Right atrium auricular region (tissue), 2 donors: ENCODE results near the gene FAM153A. TPM values are rescaled to one million over a fixed set of nuclear protein-coding genes. Genes with fewer than 3 reads are reported as not detected.
"Not testable (repeated sequence)": the region's sequence is repeated elsewhere in the genome, so short reads cannot be mapped to it uniquely, and the experiment has no call there.

ENCODE experiments used
- DNase-seq: peaks from one replicate; pipeline ENCODE4 v3.0.0-alpha.2; 2019; ENCODE audit warnings: low spot score
- H3K27ac ChIP-seq, 2 donors: fragments of 200-600 bp; sonication (generic); 1 replicate in 1 of 2; 2 replicates in 1 of 2; pipeline ENCODE4 v1.5.1; 2016 to 2019
- H3K27me3 ChIP-seq, 2 donors: fragments of 200-600 bp; sonication (generic); one replicate each; pipeline versions ENCODE4 v1.5.1 to v1.6.0; 2017 to 2019
- H3K36me3 ChIP-seq: fragments of 200-600 bp; sonication (generic); one replicate; pipeline ENCODE4 v1.5.1; 2016
- H3K4me1 ChIP-seq, 2 donors: fragments of 200-600 bp; sonication (generic); one replicate each; pipeline versions ENCODE4 v1.5.1 to v1.6.0; 2017 to 2019
- H3K4me3 ChIP-seq, 2 donors: fragments of 200-600 bp; sonication (generic); 1 replicate in 1 of 2; 2 replicates in 1 of 2; pipeline ENCODE4 v1.5.1; 2017 to 2019; ENCODE audit warnings: mild to moderate bottlenecking in 1 of 2, moderate library complexity in 1 of 2
- H3K9me3 ChIP-seq, 2 donors: fragments of 200-600 bp; sonication (generic); one replicate each; pipeline ENCODE4 v1.5.1; 2019
- total RNA-seq, 2 donors: library from RNA; depleted of rRNA; stranded (reverse); fragments of >200 nt; gene quantifications; one replicate each; pipeline ENCODE4 v1.1.0, GENCODE V29; 2016

FAM153A gene
- total RNA-seq, 2 donors from 2014 or later: 1.4 to 1.9 TPM

DNA sequence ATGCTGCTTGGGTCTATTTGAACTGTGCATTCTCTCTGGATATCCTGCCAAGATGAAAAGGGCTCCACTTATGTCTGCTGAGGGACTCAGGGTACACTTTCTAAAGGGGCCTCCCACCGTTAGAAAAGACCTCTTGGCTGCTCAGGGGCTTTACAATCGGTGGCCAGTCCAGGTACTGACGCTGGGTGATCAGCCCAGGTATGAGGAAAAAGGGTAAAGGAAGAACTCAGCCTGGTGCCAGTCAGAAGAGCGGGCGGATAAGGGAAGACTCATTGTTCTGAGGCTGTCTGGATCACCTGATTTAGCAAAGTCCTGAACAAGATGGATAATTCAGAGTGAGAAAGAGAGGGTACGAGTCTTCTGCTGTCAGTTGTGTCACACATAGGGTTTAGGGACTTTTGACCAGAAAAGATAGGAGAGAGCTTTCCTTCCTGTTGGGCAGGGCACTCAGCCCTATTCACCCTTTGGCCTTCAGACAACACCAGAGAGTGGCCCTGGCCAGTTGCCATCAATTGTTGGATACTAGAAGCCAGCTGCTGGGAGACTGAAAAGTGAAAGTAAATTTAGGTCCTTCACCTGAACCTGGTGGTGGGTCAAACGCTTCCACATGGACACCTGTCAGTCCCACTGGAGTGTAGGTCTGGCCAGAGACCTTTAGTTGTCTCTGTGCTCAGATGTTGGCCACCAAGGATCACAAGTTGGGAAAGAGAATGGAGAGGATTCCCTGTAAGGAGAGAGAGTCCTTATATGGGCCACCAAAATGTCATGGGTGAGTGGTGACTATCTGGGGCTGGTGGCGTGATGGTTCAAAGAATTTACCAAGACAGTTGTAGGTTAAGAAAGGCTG is 88.8 kb downstream of the FAM153A start:
- H3K27me3 ChIP-seq, H3K4me3 ChIP-seq, H3K36me3 ChIP-seq, H3K4me1 ChIP-seq, H3K9me3 ChIP-seq, DNase-seq, H3K27ac ChIP-seq: not testable (repeated sequence)

DNA sequence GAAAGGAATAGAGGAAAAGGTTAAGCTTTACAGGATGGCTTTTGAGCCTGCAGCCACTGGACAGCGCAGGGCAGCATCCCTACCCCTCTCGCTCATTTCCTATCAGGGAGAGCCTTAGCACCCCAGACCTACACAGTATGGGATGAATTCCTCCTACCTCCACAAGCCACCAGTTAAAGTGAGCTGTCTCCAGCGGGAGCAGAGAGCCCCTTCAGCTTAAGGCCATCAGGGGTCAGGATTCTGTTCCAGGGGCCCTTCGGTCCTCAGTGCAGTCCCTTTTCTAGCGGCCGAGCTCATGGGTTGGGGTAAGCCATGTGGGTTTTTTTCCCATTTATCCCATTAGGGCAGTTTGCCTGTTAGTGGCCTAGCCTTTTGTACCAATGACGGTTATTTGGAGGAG is 89.7 kb downstream of the FAM153A start:
- not testable (repeated sequence) for H3K27me3 ChIP-seq, DNase-seq, H3K9me3 ChIP-seq, H3K27ac ChIP-seq, H3K4me1 ChIP-seq, H3K4me3 ChIP-seq, H3K36me3 ChIP-seq

DNA sequence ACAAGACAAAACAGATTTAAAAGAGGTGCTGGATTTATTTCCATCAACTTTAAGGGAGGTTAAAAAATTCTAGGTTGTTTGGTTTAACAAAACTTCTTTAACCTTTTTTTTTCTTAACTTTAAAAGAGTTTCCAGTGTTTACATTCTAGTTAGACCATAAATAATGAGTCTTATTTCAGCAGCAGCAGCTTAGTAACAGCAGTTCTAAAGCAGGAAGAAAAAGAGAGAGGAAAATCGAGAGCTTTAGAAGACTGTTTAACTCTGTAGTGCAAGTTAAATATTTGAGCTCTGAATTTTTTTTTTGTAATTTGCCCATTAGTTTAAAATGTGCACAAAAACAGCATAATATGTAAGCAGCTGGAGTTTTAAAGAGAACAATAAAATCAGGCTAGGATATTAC is 90.2 kb downstream of the FAM153A start:
- not testable (repeated sequence) for H3K27me3 ChIP-seq, H3K36me3 ChIP-seq, H3K4me3 ChIP-seq, H3K27ac ChIP-seq, H3K9me3 ChIP-seq, H3K4me1 ChIP-seq, DNase-seq

DNA sequence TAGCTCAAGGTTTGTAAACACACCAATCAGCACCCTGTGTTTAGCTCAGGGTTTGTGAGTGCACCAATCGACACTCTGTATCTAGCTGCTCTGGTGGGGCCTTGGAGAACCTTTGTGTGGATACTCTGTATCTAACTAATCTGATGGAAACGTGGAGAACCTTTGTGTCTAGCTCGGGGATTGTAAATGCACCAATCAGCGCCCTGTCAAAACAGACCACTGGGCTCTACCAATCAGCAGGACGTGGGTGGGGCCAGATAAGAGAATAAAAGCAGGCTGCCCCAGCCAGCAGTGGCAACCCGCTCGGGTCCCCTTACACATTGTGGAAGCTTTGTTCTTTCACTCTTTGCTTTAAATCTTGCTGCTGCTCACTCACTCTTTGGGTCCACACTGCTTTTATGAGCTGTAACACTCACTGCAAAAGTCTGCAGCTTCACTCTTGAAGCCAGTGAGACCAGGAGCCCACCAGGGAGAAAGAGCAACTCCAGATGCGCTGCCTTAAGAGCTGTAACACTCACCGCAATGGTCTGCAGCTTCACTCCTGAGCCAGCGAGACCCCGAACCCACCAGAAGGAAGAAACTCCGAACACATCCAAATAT is 93.6 kb downstream of the FAM153A start:
- not testable (repeated sequence) for H3K4me1 ChIP-seq, DNase-seq, H3K36me3 ChIP-seq, H3K9me3 ChIP-seq, H3K27ac ChIP-seq, H3K4me3 ChIP-seq, H3K27me3 ChIP-seq

DNA sequence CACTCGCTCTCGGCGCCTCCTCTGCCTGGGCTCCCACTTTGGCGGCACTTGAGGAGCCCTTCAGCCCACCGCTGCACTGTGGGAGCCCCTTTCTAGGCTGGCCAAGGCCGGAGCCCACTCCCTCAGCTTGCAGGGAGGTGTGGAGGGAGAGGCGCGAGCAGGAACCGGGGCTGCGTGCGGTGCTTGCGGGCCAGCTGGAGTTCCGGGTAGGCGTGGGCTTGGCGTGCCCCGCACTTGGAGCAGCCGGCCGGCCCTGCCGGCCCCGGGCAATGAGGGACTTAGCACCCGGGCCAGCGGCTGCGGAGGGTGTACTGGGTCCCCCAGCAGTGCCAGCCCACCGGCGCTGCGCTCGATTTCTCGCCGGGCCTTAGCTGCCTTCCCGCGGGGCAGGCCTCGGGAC is 94.6 kb downstream of the FAM153A start:
- not testable (repeated sequence) for H3K9me3 ChIP-seq, DNase-seq, H3K27me3 ChIP-seq, H3K4me3 ChIP-seq, H3K27ac ChIP-seq, H3K4me1 ChIP-seq, H3K36me3 ChIP-seq

DNA sequence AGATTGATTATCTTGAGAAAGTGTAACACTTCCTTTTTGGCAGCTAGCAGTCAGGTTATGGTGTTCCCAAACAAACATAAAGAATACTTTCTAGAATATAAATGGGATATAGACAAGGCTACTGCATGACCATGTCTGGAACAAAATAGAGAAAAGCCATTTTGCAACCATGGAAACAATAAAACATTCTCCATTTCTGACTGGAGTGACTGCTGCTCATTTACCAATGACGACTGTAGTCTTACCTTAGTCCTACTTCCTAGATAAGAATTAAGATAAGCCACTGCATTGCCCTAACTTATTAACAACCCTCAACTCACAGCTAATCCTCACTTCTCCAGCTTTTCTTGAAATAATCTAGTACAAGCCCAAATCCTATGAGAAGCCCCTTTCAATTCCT is 100.8 kb downstream of the FAM153A start:
- not testable (repeated sequence) for H3K27ac ChIP-seq, H3K4me3 ChIP-seq, H3K36me3 ChIP-seq, H3K4me1 ChIP-seq, H3K27me3 ChIP-seq, DNase-seq, H3K9me3 ChIP-seq

Other genes starting within 250 kb of the FAM153A start
- 10 to 100 TPM in 1 of 2 donors, 1 to 10 TPM in 1; 9.8 to 20.7 TPM for gene FAM193B, start 228.3 kb downstream of the FAM153A start, total RNA-seq
- 10 to 100 TPM; 49.6 to 63.8 TPM for gene TMED9, start 190.7 kb downstream of the FAM153A start, total RNA-seq
- gene B4GALT7, start 182.8 kb downstream of the FAM153A start, total RNA-seq: 10 to 100 TPM; 12.2 to 21.3 TPM
- not detected for gene PROP1, start 213.3 kb upstream of the FAM153A start, total RNA-seq